ENCODE measurements around the gene FSTL4. TPM values are rescaled to one million over a fixed set of nuclear protein-coding genes. Genes with fewer than 3 reads are reported as not detected.
"Not testable (repeated sequence)": the region's sequence is repeated elsewhere in the genome, so short reads cannot be mapped to it uniquely, and the experiment has no call there.

FSTL4 gene
- total RNA-seq, 2 donors from 2014 or later, result 0.32 to 0.89 TPM

DNA sequence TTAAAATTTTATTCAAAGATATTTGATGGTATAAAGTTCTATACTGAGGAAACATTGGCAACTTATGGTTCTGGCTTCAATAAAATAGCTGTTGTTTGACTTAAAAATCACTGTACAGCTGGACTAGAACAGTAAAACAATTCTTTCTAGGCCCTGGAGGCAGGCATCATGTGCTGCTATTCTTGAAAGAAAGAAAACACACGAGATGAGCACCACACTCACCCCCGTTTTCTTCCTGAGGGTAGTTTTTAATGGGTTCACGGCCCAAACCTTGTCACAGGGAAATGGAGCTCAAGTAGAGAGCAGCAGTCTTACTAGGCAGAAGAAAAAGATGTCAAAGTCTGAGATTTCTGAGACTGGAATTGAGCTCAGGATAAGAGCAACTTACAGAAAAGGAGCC lies 68.0 kb downstream of the FSTL4 start:
- H3K27ac ChIP-seq, result no peak overlapping the region
- H3K9me3 ChIP-seq, result no peaks in the 10 kb centered on the region
- H3K27me3 ChIP-seq, result no peaks in the 10 kb centered on the region
- H3K9ac ChIP-seq (ENCODE audit: low read depth in 2 of 2, low read length in 2 of 2), result no peak overlapping the region
- H3K36me3 ChIP-seq, result no peaks in the 10 kb centered on the region
- H3K4me3 ChIP-seq, result no peak overlapping the region
- DNase-seq, result no peak
- TF ChIP-seq CTCF (IDR thresholded peaks at IDR 0.05), result no peak
- intact Hi-C loops (cut with DNase I), result no loop called here
- H3K4me1 ChIP-seq, result no peaks in the 10 kb centered on the region

GRCh38 chr5:133539818-133540217 lies 72.5 kb downstream of the FSTL4 start:
- no peaks in the 10 kb centered on the region for H3K9me3 ChIP-seq
- no peak for DNase-seq
- intact Hi-C loops (cut with DNase I), result no loop called here

GRCh38 chr5:133538718-133539117 lies 73.6 kb downstream of the FSTL4 start:
- no peak for TF ChIP-seq CTCF (IDR thresholded peaks at IDR 0.05)
- H3K9ac ChIP-seq (ENCODE audit: low read depth in 2 of 2, low read length in 2 of 2), result no peak overlapping the region
- DNase-seq, result no peak
- intact Hi-C loops (cut with DNase I), result no loop called here
- H3K36me3 ChIP-seq, result no peaks in the 10 kb centered on the region
- no peaks in the 10 kb centered on the region for H3K4me1 ChIP-seq
- H3K27ac ChIP-seq, result no peak overlapping the region
- H3K4me3 ChIP-seq, result no peak overlapping the region
- no peaks in the 10 kb centered on the region for H3K27me3 ChIP-seq
- H3K9me3 ChIP-seq, result no peaks in the 10 kb centered on the region

More at GRCh38 chr5:133539818-133540217, 72.5 kb downstream of the FSTL4 start:
- no peak for TF ChIP-seq CTCF (IDR thresholded peaks at IDR 0.05)
- Histone ChIP-seq H3K4me3 (no peak overlapping the region), H3K4me1 (no peaks in the 10 kb centered on the region), H3K36me3 (no peaks in the 10 kb centered on the region), H3K27me3 (no peaks in the 10 kb centered on the region), H3K9ac (ENCODE audit: low read depth in 2 of 2, low read length in 2 of 2) (no peak overlapping the region), H3K27ac (no peak overlapping the region)

- H3K27me3 ChIP-seq; H3K9me3 ChIP-seq; H3K4me3 ChIP-seq; H3K36me3 ChIP-seq; H3K9ac ChIP-seq (ENCODE audit: low read depth in 2 of 2, low read length in 2 of 2); intact Hi-C loops (cut with DNase I); H3K4me1 ChIP-seq; DNase-seq; H3K27ac ChIP-seq: not testable (repeated sequence)
These were observed 77.0 kb downstream of the FSTL4 start for GRCh38 chr5:133535241-133535929.

GRCh38 chr5:133534566-133534965 lies 77.8 kb downstream of the FSTL4 start:
- Histone ChIP-seq H3K9me3 (no peaks in the 10 kb centered on the region), H3K4me3 (no peak overlapping the region), H3K27me3 (no peaks in the 10 kb centered on the region), H3K9ac (ENCODE audit: low read depth in 2 of 2, low read length in 2 of 2) (no peak overlapping the region), H3K27ac (no peak overlapping the region), H3K36me3 (no peaks in the 10 kb centered on the region), H3K4me1 (no peaks in the 10 kb centered on the region)
- no peak for TF ChIP-seq CTCF (IDR thresholded peaks at IDR 0.05)
- intact Hi-C loops (cut with DNase I), result no loop called here
- no peak for DNase-seq

- Histone ChIP-seq H3K27ac (no peak overlapping the region), H3K9ac (ENCODE audit: low read depth in 2 of 2, low read length in 2 of 2) (no peak overlapping the region), H3K4me1 (no peaks in the 10 kb centered on the region), H3K36me3 (no peaks in the 10 kb centered on the region), H3K27me3 (no peaks in the 10 kb centered on the region), H3K9me3 (no peaks in the 10 kb centered on the region), H3K4me3 (no peak overlapping the region)
- TF ChIP-seq CTCF (IDR thresholded peaks at IDR 0.05), result no peak
- no peak for DNase-seq
- intact Hi-C loops (cut with DNase I), result no loop called here
These were observed 78.8 kb downstream of the FSTL4 start for GRCh38 chr5:133533541-133533940.

Data from colonic mucosa (tissue), 4 donors.